ENCODE data around the gene KRT86. TPM values are rescaled to one million over a fixed set of nuclear protein-coding genes. Genes with fewer than 3 reads are reported as not detected.
"Not testable (repeated sequence)": the region's sequence is repeated elsewhere in the genome, so short reads cannot be mapped to it uniquely, and the experiment has no call there.

The KRT86 gene
- total RNA-seq, 1 donor from 2014 or later: 0.34 TPM

- intact Hi-C loops (cut with micrococcal nuclease); H3K27ac Mint-ChIP-seq: not testable (repeated sequence)
- H3K27me3 Mint-ChIP-seq (ENCODE audit: low read depth): peaks cover 12% of the 10 kb centered on the region
Measured at GRCh38 chr12:52287816-52288805, 13.7 kb downstream of the KRT86 start.

GRCh38 chr12:52290483-52291134 is 16.2 kb downstream of the KRT86 start:
- H3K4me3 Mint-ChIP-seq (ENCODE audit: low read depth); H3K27ac Mint-ChIP-seq; DNase-seq (ENCODE audit: low spot score); H3K9me3 Mint-ChIP-seq; intact Hi-C loops (cut with micrococcal nuclease); H3K4me1 Mint-ChIP-seq (ENCODE audit: low read depth); H3K36me3 Mint-ChIP-seq (ENCODE audit: low read depth): not testable (repeated sequence)
- H3K27me3 Mint-ChIP-seq (ENCODE audit: low read depth): peaks cover 31% of the 10 kb centered on the region

More at GRCh38 chr12:52287816-52288805, 13.7 kb downstream of the KRT86 start:
- not testable (repeated sequence) for H3K4me1 Mint-ChIP-seq (ENCODE audit: low read depth); DNase-seq (ENCODE audit: low spot score); H3K36me3 Mint-ChIP-seq (ENCODE audit: low read depth); H3K9me3 Mint-ChIP-seq; H3K4me3 Mint-ChIP-seq (ENCODE audit: low read depth)

- intact Hi-C loops (cut with micrococcal nuclease): no loop called here
- peaks cover 35% of the 10 kb centered on the region for H3K27me3 Mint-ChIP-seq (ENCODE audit: low read depth)
- H3K9me3 Mint-ChIP-seq: no peaks in the 10 kb centered on the region
Measured at GRCh38 chr12:52291267-52291935, 17.0 kb downstream of the KRT86 start, which contains the start of gene KRT81. Gene KRT81 (minus strand): TSS chr12:52291534. CDS start chr12:52291465, 69 bp downstream.

DNA sequence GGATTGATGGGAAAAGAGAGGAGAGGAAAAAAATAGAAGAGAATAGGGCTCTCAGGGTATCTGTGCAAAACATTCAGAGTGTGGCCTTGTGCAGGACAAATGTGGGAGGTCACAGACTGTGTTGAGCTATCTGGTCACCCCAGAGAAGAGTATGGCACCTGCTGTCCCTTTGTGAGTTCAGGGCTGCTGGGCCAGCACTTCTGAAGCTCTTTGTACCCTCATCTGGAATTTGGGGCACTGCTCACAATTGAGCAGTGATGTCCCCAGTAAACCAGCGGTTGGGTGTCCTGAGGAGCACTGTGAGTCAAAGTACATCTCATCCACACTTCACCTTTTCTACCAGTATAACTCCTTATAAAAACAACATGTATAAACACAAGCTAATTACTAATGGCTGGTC is 19.5 kb downstream of the KRT86 start:
- H3K4me3 Mint-ChIP-seq (ENCODE audit: low read depth): no peak overlapping the region
- H3K36me3 Mint-ChIP-seq (ENCODE audit: low read depth): no peaks in the 10 kb centered on the region
- no peaks in the 10 kb centered on the region for H3K9me3 Mint-ChIP-seq
- no peaks in the 10 kb centered on the region for H3K4me1 Mint-ChIP-seq (ENCODE audit: low read depth)
- H3K27me3 Mint-ChIP-seq (ENCODE audit: low read depth): peaks cover 49% of the 10 kb centered on the region
- no peak overlapping the region for H3K27ac Mint-ChIP-seq
- intact Hi-C loops (cut with micrococcal nuclease): no loop called here
- no peak for DNase-seq (ENCODE audit: low spot score)

More at GRCh38 chr12:52291267-52291935, 17.0 kb downstream of the KRT86 start, which contains the start of gene KRT81:
- Mint-ChIP-seq H3K27ac (no peak within 1 kb of the TSS), H3K4me1 (ENCODE audit: low read depth) (peaks cover 10% of the 10 kb centered on the region), H3K4me3 (ENCODE audit: low read depth) (no peak within 1 kb of the TSS), H3K36me3 (ENCODE audit: low read depth) (no peaks in the 10 kb centered on the region)
- no peak for DNase-seq (ENCODE audit: low spot score)

DNA sequence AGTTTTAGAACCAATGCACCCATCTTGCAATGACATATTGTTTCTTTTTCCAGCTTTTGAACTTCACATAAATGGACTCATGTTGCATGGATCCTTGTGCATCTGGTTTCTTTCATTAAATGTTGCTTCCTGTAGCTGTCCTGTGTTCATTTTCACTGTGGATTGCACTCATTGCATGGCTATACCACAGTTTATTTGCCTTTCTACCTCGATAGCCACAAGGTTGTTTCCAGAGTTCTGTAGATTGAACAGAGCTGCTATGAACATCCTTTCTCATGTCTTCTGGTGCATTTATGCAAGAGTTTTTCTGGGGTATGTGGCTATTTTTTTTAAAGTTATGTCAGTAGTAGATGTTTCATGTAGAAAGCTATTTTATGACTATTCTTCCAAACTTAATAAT is 20.4 kb downstream of the KRT86 start:
- DNase-seq (ENCODE audit: low spot score): no peak
- H3K4me1 Mint-ChIP-seq (ENCODE audit: low read depth): no peaks in the 10 kb centered on the region
- H3K9me3 Mint-ChIP-seq: no peaks in the 10 kb centered on the region
- intact Hi-C loops (cut with micrococcal nuclease): no loop called here
- H3K27me3 Mint-ChIP-seq (ENCODE audit: low read depth): peaks cover 54% of the 10 kb centered on the region
- H3K4me3 Mint-ChIP-seq (ENCODE audit: low read depth): no peak overlapping the region
- no peak overlapping the region for H3K27ac Mint-ChIP-seq
- no peaks in the 10 kb centered on the region for H3K36me3 Mint-ChIP-seq (ENCODE audit: low read depth)

DNA sequence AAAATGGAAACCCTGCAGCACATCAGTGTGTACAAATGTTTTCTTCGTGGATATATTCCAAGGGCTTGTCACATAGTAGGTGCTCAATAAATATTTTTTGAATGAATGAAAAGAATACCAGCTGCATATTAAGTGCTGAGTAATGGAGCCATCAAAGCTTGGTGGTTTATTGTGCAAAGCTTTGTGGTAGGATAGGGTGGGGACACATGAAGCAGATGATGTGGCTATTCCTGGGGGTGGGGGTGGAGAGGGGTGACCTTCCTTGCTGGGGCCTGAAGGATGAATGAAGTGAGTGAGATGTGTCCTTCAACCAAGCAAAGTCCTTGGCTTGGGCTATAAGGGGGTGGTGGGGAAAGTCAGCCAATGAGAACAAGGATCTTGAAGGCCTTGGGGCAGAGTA is 21.2 kb downstream of the KRT86 start:
- H3K36me3 Mint-ChIP-seq (ENCODE audit: low read depth): no peaks in the 10 kb centered on the region
- intact Hi-C loops (cut with micrococcal nuclease): no loop called here
- no peak overlapping the region for H3K27ac Mint-ChIP-seq
- H3K27me3 Mint-ChIP-seq (ENCODE audit: low read depth): peaks cover 55% of the 10 kb centered on the region
- no peak overlapping the region for H3K4me3 Mint-ChIP-seq (ENCODE audit: low read depth)
- no peak for DNase-seq (ENCODE audit: low spot score)
- no peaks in the 10 kb centered on the region for H3K4me1 Mint-ChIP-seq (ENCODE audit: low read depth)
- no peaks in the 10 kb centered on the region for H3K9me3 Mint-ChIP-seq

DNA sequence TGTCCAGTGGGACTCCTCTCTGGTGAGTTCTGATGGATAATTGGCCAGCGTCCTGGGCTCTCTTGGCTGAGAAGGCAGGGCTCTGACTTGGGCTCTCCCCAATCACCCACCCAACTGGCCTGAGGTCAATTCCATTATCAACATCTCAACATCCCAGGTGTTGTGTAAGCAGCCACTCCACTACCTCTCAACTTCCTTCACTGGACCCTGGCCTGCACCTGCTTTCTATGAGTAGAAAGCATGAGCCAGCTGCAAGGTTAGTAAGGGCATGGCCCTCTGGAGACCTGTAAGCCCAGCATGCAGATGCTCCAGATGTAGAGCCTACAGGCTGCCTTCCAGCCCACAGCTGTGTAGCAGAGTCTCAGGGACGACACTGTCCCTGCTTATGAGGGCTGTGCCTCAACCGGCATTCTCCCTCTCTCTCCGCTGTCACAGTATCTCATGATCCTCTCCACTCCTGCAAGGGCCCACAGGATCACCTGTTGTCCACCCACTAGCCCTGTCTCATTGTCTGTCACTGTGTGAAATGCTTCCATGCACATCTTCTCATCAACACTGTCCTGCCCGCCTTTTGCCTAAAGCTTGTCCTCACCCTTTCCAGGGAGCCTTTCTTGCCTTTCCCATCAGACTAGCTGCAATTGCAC is 22.2 kb downstream of the KRT86 start:
- no peak overlapping the region for H3K27ac Mint-ChIP-seq
- H3K9me3 Mint-ChIP-seq: no peaks in the 10 kb centered on the region

GRCh38 chr12:52298677-52299190 is 24.3 kb downstream of the KRT86 start:
- no peak overlapping the region for H3K4me3 Mint-ChIP-seq (ENCODE audit: low read depth)
- H3K9me3 Mint-ChIP-seq: no peaks in the 10 kb centered on the region

More for the DNA sequence above, 22.2 kb downstream of the KRT86 start:
- Mint-ChIP-seq H3K4me3 (ENCODE audit: low read depth) (no peak overlapping the region), H3K4me1 (ENCODE audit: low read depth) (no peaks in the 10 kb centered on the region), H3K27me3 (ENCODE audit: low read depth) (peaks cover 53% of the 10 kb centered on the region), H3K36me3 (ENCODE audit: low read depth) (no peaks in the 10 kb centered on the region)
- DNase-seq (ENCODE audit: low spot score): no peak
- intact Hi-C loops (cut with micrococcal nuclease): no loop called here

GRCh38 chr12:52300796-52301691 is 26.6 kb downstream of the KRT86 start:
- H3K36me3 Mint-ChIP-seq (ENCODE audit: low read depth): no peaks in the 10 kb centered on the region
- H3K9me3 Mint-ChIP-seq: no peaks in the 10 kb centered on the region
- H3K4me3 Mint-ChIP-seq (ENCODE audit: low read depth): no peak overlapping the region
- peaks cover 14% of the 10 kb centered on the region for H3K4me1 Mint-ChIP-seq (ENCODE audit: low read depth)
- no peak overlapping the region for H3K27ac Mint-ChIP-seq
- intact Hi-C loops (cut with micrococcal nuclease): no loop called here
- peaks cover 26% of the 10 kb centered on the region for H3K27me3 Mint-ChIP-seq (ENCODE audit: low read depth)
- DNase-seq (ENCODE audit: low spot score): no peak

More at GRCh38 chr12:52298677-52299190, 24.3 kb downstream of the KRT86 start:
- Mint-ChIP-seq H3K27ac (no peak overlapping the region), H3K4me1 (ENCODE audit: low read depth) (no peaks in the 10 kb centered on the region), H3K36me3 (ENCODE audit: low read depth) (no peaks in the 10 kb centered on the region), H3K27me3 (ENCODE audit: low read depth) (peaks cover 38% of the 10 kb centered on the region)
- intact Hi-C loops (cut with micrococcal nuclease): no loop called here
- DNase-seq (ENCODE audit: low spot score): no peak

DNA sequence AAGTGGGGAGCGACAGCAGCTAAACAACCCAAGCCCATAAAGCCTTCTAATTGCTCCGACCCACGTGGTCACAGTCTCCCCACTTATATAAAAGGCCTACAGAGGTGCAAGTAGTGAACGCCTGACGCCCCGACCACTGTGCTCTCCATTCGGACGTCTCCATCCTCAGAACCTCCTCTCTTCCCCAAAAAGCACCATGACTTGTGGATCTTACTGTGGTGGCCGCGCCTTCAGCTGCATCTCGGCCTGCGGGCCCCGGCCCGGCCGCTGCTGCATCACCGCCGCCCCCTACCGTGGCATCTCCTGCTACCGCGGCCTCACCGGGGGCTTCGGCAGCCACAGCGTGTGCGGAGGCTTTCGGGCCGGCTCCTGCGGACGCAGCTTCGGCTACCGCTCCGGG is 27.3 kb downstream of the KRT86 start:
- H3K9me3 Mint-ChIP-seq; DNase-seq (ENCODE audit: low spot score); H3K27ac Mint-ChIP-seq; H3K36me3 Mint-ChIP-seq (ENCODE audit: low read depth); H3K4me3 Mint-ChIP-seq (ENCODE audit: low read depth); intact Hi-C loops (cut with micrococcal nuclease): not testable (repeated sequence)
- H3K27me3 Mint-ChIP-seq (ENCODE audit: low read depth): peaks cover 30% of the 10 kb centered on the region
- peaks cover 18% of the 10 kb centered on the region for H3K4me1 Mint-ChIP-seq (ENCODE audit: low read depth)

DNA sequence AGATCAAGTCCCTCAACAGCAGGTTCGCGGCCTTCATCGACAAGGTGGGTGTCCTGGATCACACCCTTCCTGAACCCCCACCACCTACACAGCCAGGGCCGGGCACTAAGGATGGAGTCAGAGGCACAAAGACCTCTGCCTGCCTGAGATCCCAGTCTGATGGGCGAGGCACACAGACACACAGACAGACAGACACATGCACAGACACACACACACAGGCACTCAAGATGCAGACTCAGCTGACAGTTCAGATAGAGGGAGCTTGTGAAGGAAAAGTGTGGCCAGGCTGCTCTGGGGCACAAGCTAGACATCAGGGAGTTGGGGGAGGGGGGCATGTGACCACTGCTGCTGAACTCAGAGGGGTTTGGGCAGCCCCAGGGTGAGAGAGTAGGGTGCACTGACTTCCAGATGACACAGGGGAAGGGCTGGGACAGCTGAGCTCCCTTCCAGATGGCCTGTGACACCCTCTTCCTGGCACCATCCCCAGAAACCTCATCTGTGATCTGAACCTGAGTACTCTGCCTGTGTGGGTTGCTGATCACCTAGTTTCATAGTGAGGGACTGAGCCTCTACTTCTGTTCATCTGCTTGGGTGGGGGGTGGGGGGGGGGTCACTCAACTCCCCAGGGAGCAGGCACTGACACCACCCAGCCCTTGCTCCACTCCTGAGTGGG is 27.9 kb downstream of the KRT86 start:
- H3K27ac Mint-ChIP-seq; H3K9me3 Mint-ChIP-seq; H3K36me3 Mint-ChIP-seq (ENCODE audit: low read depth); intact Hi-C loops (cut with micrococcal nuclease); DNase-seq (ENCODE audit: low spot score); H3K4me3 Mint-ChIP-seq (ENCODE audit: low read depth): not testable (repeated sequence)
- Mint-ChIP-seq H3K27me3 (ENCODE audit: low read depth) (peaks cover 30% of the 10 kb centered on the region), H3K4me1 (ENCODE audit: low read depth) (peaks cover 18% of the 10 kb centered on the region)
